HG03064 (cell line): ENCODE results near the gene LYSMD4.

Experiments used
- ATAC-seq: cut with Tn5 transposase; IDR thresholded peaks from one replicate; pipeline ENCODE4 v1.9.1; 2021; ENCODE audit warnings: low read depth; ENCODE audit not compliant: unreplicated experiment

LYSMD4 gene

GRCh38 chr15:99707473-99708270 is 25.6 kb downstream of the LYSMD4 start:
- ATAC-seq: no peak

GRCh38 chr15:99706557-99707303 is 26.5 kb downstream of the LYSMD4 start:
- no peak for ATAC-seq

GRCh38 chr15:99704444-99704838 is 28.8 kb downstream of the LYSMD4 start:
- peak; percentile 52 for ATAC-seq

- no peak for ATAC-seq
Observed at GRCh38 chr15:99703603-99704443, 29.4 kb downstream of the LYSMD4 start.

GRCh38 chr15:99702895-99703602 is 30.2 kb downstream of the LYSMD4 start:
- ATAC-seq: no peak

GRCh38 chr15:99696096-99696495 is 37.1 kb downstream of the LYSMD4 start:
- ATAC-seq: no peak

GRCh38 chr15:99692825-99693224 is 40.4 kb downstream of the LYSMD4 start:
- no peak for ATAC-seq

- no peak for ATAC-seq
Observed at GRCh38 chr15:99686290-99686689, 46.9 kb downstream of the LYSMD4 start.

GRCh38 chr15:99683000-99683670 is 50.1 kb downstream of the LYSMD4 start:
- no peak for ATAC-seq

- ATAC-seq: no peak
Observed at GRCh38 chr15:99682455-99682854, 50.8 kb downstream of the LYSMD4 start.

- no peak for ATAC-seq
Observed at GRCh38 chr15:99681990-99682389, 51.2 kb downstream of the LYSMD4 start.

- ATAC-seq: no peak
Observed at GRCh38 chr15:99680276-99680675, 53.0 kb downstream of the LYSMD4 start.

- no peak for ATAC-seq
Observed at GRCh38 chr15:99677540-99678134, 55.6 kb downstream of the LYSMD4 start.
